ENCODE measurements around the gene CACNG7.

CACNG7 gene

DNA sequence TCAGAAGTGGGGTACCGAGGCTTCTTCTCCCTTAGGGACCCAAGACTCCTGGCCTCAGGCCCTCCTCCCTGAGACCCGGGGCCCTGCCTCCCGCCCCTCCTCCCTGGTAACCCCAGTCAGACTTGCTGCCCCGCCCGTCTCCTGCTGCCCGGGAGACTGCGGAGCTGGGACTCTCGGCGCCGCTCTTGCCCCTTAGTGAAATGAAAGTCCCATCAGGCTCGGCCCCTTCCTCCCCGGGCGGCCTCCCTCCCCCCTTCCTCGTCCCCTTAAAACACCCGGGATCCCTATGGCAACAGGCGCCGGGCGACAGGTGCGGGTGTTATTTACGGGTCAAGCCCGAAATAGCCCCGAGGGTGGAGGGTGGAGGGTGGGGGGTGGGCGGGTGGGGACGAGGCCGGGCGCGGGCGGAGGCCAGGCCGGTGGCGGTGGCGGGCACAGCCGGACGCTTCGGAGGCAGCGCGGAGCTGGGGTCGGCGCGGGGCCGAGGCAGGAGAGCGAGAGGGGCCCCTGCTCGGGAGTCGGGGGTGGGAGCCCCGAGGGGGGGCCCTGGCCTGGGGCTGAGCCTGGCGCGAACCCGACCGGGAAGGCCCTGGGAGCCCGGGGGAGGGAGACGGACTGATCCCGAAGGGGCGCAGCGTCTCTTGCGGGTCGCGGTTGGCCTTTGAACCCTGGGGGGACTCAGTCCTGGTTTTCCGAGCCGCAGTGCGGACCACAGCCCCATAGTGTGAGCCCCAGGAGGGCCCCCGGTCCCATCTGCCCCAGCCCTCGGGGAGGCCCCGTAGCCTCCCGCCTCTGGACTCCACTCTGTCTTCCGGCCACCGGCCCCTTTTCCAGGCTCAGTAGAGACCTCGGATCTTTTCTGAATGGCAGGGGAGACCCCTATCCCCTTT is 82.4 kb downstream of the CACNG7 start, which contains the start of gene CACNG6:
TSS of gene CACNG6 (plus strand) at position 414 of the 890 bp plus-strand sequence. CDS start 1,241 bp downstream, outside the sequence.
- Histone ChIP-seq H3K79me2 (ENCODE audit: insufficient read depth, low read length) (no peaks in the 10 kb centered on the region), H3K4me3 (ENCODE audit: low read depth in 1 of 2, low read length in 2 of 2) (no peak within 1 kb of the TSS), H4K20me1 (ENCODE audit: insufficient read depth, low read length) (no peaks in the 10 kb centered on the region), H3K9ac (ENCODE audit: low read depth, low read length) (no peak within 1 kb of the TSS), H3K27me3 (ENCODE audit: insufficient read depth, low read length, poor library complexity) (no peaks in the 10 kb centered on the region), H3K36me3 (ENCODE audit: insufficient read depth, low read length) (no peaks in the 10 kb centered on the region), H3K9me3 (ENCODE audit: insufficient read depth, low read length, severe bottlenecking) (no peaks in the 10 kb centered on the region), H3K4me2 (ENCODE audit: insufficient read depth, low read length) (no peak within 1 kb of the TSS), H3K27ac (ENCODE audit: low read length) (no peak within 1 kb of the TSS), H3K4me1 (ENCODE audit: insufficient read depth, low read length) (no peaks in the 10 kb centered on the region), H2AFZ (ENCODE audit: low read depth, low read length) (no peak within 1 kb of the TSS)
- DNase-seq = no peak
- no peak for ATAC-seq (ENCODE audit: insufficient read depth, low read depth)
- TF ChIP-seq, protein P1, sequence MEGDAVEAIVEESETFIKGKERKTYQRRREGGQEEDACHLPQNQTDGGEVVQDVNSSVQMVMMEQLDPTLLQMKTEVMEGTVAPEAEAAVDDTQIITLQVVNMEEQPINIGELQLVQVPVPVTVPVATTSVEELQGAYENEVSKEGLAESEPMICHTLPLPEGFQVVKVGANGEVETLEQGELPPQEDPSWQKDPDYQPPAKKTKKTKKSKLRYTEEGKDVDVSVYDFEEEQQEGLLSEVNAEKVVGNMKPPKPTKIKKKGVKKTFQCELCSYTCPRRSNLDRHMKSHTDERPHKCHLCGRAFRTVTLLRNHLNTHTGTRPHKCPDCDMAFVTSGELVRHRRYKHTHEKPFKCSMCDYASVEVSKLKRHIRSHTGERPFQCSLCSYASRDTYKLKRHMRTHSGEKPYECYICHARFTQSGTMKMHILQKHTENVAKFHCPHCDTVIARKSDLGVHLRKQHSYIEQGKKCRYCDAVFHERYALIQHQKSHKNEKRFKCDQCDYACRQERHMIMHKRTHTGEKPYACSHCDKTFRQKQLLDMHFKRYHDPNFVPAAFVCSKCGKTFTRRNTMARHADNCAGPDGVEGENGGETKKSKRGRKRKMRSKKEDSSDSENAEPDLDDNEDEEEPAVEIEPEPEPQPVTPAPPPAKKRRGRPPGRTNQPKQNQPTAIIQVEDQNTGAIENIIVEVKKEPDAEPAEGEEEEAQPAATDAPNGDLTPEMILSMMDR (IDR thresholded peaks at IDR 0.05; ENCODE audit: borderline replicate concordance, extremely low read depth, low read length, poor library complexity, severe bottlenecking) = no peak
- TF ChIP-seq EZH2 (IDR thresholded peaks at IDR 0.05; ENCODE audit: borderline replicate concordance, low read depth, low read length, severe bottlenecking) = no peak

DNA sequence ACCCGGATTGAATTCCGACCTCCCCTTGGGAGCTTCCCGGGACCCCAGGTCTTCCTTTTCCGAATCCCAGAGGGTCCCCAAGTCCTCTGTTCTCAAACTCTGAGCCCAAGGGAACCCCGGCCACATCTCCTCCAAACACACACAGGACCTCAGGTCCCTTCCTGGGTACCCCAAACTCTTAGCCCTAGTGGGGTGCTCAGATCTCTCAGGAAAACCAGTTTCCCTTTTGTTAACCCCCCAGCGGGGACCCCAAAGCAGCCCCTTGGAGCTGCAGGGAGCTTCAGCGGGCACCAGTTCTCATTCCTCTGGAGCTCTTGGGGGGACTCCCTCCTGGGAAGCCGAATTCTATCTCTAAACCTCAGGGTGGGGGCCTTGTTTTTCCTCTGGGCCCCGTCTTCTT is 83.1 kb downstream of the CACNG7 start:
- Histone ChIP-seq H3K9ac (ENCODE audit: low read depth, low read length) (no peak overlapping the region), H3K9me3 (ENCODE audit: insufficient read depth, low read length, severe bottlenecking) (no peaks in the 10 kb centered on the region), H2AFZ (ENCODE audit: low read depth, low read length) (no peak overlapping the region), H3K79me2 (ENCODE audit: insufficient read depth, low read length) (no peaks in the 10 kb centered on the region), H3K4me1 (ENCODE audit: insufficient read depth, low read length) (no peaks in the 10 kb centered on the region), H3K4me3 (ENCODE audit: low read depth in 1 of 2, low read length in 2 of 2) (no peak overlapping the region), H3K4me2 (ENCODE audit: insufficient read depth, low read length) (no peak overlapping the region), H3K27me3 (ENCODE audit: insufficient read depth, low read length, poor library complexity) (no peaks in the 10 kb centered on the region), H4K20me1 (ENCODE audit: insufficient read depth, low read length) (no peaks in the 10 kb centered on the region), H3K36me3 (ENCODE audit: insufficient read depth, low read length) (no peaks in the 10 kb centered on the region), H3K27ac (ENCODE audit: low read length) (no peak overlapping the region)
- DNase-seq (no peak), ATAC-seq (ENCODE audit: insufficient read depth, low read depth) (no peak)
- TF ChIP-seq EZH2 (IDR thresholded peaks at IDR 0.05; ENCODE audit: borderline replicate concordance, low read depth, low read length, severe bottlenecking) = no peak
- TF ChIP-seq, protein P1 (IDR thresholded peaks at IDR 0.05; ENCODE audit: borderline replicate concordance, extremely low read depth, low read length, poor library complexity, severe bottlenecking) = no peak

DNA sequence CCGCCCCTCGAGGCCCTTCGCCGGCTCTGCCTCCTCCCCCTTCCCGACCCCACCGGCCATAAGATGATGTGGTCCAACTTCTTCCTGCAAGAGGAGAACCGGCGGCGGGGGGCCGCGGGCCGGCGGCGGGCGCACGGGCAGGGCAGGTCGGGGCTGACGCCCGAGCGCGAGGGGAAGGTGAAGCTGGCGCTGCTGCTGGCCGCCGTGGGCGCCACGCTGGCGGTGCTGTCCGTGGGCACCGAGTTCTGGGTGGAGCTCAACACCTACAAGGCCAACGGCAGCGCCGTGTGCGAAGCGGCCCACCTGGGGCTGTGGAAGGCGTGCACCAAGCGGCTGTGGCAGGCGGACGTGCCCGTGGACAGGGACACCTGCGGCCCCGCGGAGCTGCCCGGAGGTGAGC is 83.7 kb downstream of the CACNG7 start:
- Histone ChIP-seq H3K9me3 (ENCODE audit: insufficient read depth, low read length, severe bottlenecking) (no peaks in the 10 kb centered on the region), H3K27ac (ENCODE audit: low read length) (no peak overlapping the region), H3K4me3 (ENCODE audit: low read depth in 1 of 2, low read length in 2 of 2) (no peak overlapping the region), H3K4me1 (ENCODE audit: insufficient read depth, low read length) (no peaks in the 10 kb centered on the region), H3K79me2 (ENCODE audit: insufficient read depth, low read length) (no peaks in the 10 kb centered on the region), H2AFZ (ENCODE audit: low read depth, low read length) (no peak overlapping the region), H3K4me2 (ENCODE audit: insufficient read depth, low read length) (no peak overlapping the region), H3K36me3 (ENCODE audit: insufficient read depth, low read length) (no peaks in the 10 kb centered on the region), H3K9ac (ENCODE audit: low read depth, low read length) (no peak overlapping the region), H3K27me3 (ENCODE audit: insufficient read depth, low read length, poor library complexity) (no peaks in the 10 kb centered on the region), H4K20me1 (ENCODE audit: insufficient read depth, low read length) (no peaks in the 10 kb centered on the region)
- ATAC-seq (ENCODE audit: insufficient read depth, low read depth) (no peak), DNase-seq (no peak)
- no peak for TF ChIP-seq EZH2 (IDR thresholded peaks at IDR 0.05; ENCODE audit: borderline replicate concordance, low read depth, low read length, severe bottlenecking)
- TF ChIP-seq, protein P1 (IDR thresholded peaks at IDR 0.05; ENCODE audit: borderline replicate concordance, extremely low read depth, low read length, poor library complexity, severe bottlenecking) = no peak
